Activated naive CD4-positive, alpha-beta T cell treated with anti-CD3 and anti-CD28 coated beads for 36 hours (primary cell): Measurements from ENCODE around the gene NUP85. TPM values are rescaled to one million over a fixed set of nuclear protein-coding genes. Genes with fewer than 3 reads are reported as not detected.
"Not testable (repeated sequence)": the region's sequence is repeated elsewhere in the genome, so short reads cannot be mapped to it uniquely, and the experiment has no call there.

Source experiments
- CTCF ChIA-PET: fragments of 350-600 bp; sonication (Branson Sonifier 250); formaldehyde crosslinking; loops from one replicate; lab custom pipeline; 2021; ENCODE audit warnings: antibody characterized with exemption; lab: Charles Lee
- DNase-seq: peaks from one replicate; pipeline ENCODE4 v3.0.0-alpha.2; 2020
- H3K27ac Mint-ChIP-seq: one replicate; pipeline ENCODE4 v1.8.0; 2021; ENCODE audit warnings: mild to moderate bottlenecking, mixed read lengths
- H3K27me3 Mint-ChIP-seq: one replicate; pipeline ENCODE4 v1.8.0; 2021; ENCODE audit warnings: low read depth, mixed read lengths
- H3K36me3 Mint-ChIP-seq: one replicate; pipeline ENCODE4 v1.8.0; 2021; ENCODE audit warnings: low read depth, mixed read lengths
- H3K4me1 Mint-ChIP-seq: one replicate; pipeline ENCODE4 v1.8.0; 2021; ENCODE audit warnings: low read depth, mixed read lengths
- H3K4me3 Mint-ChIP-seq: one replicate; pipeline ENCODE4 v1.8.0; 2021; ENCODE audit warnings: mild to moderate bottlenecking, moderate library complexity, mixed read lengths
- H3K9me3 Mint-ChIP-seq: one replicate; pipeline ENCODE4 v1.8.0; 2021; ENCODE audit warnings: mixed read lengths
- intact Hi-C: fragments of 100-400 bp; cut with micrococcal nuclease; formaldehyde crosslinking; loops from one replicate; pipeline ENCODE4 v1.15.1; 2023
- total RNA-seq, 2 experiments: library from RNA; stranded (reverse); gene quantifications; one replicate each; pipeline ENCODE4 v1.2.3, GENCODE V29; 2021

The NUP85 gene
- total RNA-seq, 2 experiments from 2014 or later: 112 to 116 TPM

DNA sequence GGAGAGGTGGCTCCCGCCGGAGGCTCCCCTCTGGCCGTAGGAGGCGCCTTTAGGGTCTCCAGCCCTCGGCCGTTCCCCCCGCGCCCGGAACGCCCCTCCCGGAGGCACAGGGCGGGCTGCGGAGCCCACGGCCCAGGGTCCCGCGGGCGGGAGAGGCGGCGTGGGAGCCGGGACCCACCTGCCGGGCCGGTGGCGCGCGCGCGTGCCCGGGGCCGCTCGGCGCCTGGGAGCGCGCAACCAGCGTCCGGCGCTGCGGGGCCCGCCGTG, 65.4 kb downstream of the NUP85 start, which contains the start of gene MIF4GD:
Gene MIF4GD, minus strand, starts transcription at position 266 of the 267 bp plus-strand sequence. CDS start 1,036 bp downstream, outside the sequence.
- no peak for DNase-seq
- peak within 1 kb of the TSS; percentile 73 for H3K27ac Mint-ChIP-seq
- H3K9me3 Mint-ChIP-seq: no peaks in the 10 kb centered on the region
- intact Hi-C loops: loop anchor here (1.0 to 5.0 kb wide), 6 partner anchors 10 to 316 kb away; partner anchors contain the start of genes GGA3, MRPS7, MYO15B and SLC25A19
- H3K4me3 Mint-ChIP-seq: peak within 1 kb of the TSS; percentile 80
- peaks cover 35% of the 10 kb centered on the region for H3K4me1 Mint-ChIP-seq
- H3K36me3 Mint-ChIP-seq: peaks cover 17% of the 10 kb centered on the region
- H3K27me3 Mint-ChIP-seq: no peaks in the 10 kb centered on the region
- CTCF ChIA-PET: interaction anchor here (0.6 to 4.6 kb wide), 25 partner anchors 9 to 1065 kb away, joined by 3 to 52 read pairs (median 4); partner anchors contain the start of genes ARMC7, GGA3, MRPS7 and NUP85

DNA sequence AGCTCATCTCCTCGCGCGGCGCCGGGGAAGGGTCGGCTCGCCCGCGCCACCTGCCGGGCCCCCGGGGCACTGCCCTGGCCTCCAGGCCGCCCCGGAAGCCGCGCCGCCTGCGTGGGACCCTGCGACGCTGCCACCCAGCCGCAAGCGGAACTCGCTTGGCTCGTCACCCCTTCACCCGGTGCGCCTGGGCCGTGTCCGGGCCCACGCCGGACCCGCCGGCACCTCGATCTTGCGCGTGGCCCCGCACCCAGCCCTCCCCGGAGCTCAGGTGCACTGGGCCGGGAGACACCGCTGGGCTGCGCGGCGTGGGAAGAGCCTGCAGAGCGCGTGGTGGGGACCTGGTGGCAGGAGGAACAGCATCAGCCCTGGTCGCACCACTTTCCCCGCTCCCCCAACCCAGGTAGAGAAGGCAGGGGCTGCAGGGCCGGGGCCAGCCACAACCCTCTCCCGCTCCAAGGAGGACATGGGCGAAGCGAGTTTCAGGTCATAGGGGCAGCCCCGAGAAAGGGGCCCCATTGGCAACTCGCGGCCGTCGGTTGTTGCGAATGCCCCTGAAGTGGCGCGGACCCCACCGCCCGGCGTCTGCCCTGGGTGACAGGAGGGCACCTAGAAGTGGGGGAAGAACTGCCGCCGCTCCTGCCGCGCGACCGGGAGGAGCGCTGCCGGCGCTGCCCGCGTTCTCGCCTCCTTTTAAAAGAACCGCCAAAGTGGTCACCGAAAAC, 65.9 kb downstream of the NUP85 start:
- Mint-ChIP-seq H3K4me3 (peak overlapping the region; percentile 76), H3K27me3 (no peaks in the 10 kb centered on the region), H3K27ac (peak overlapping the region; percentile 70), H3K36me3 (peaks cover 17% of the 10 kb centered on the region), H3K9me3 (no peaks in the 10 kb centered on the region), H3K4me1 (peaks cover 35% of the 10 kb centered on the region)
- CTCF ChIA-PET: interaction anchor here (0.6 to 4.6 kb wide), 24 partner anchors 9 to 184 kb away, joined by 3 to 52 read pairs (median 5); partner anchors contain the start of genes ARMC7, GGA3, MRPS7 and NUP85
- intact Hi-C loops: loop anchor here (1.0 to 5.0 kb wide), 4 partner anchors 18 to 316 kb away; partner anchors contain the start of genes MYO15B and SLC25A19
- DNase-seq: peak; percentile 83

GRCh38 chr17:75271955-75272847, 66.7 kb downstream of the NUP85 start:
- H3K27ac Mint-ChIP-seq: peak overlapping the region; percentile 70
- peak overlapping the region; percentile 76 for H3K4me3 Mint-ChIP-seq
- CTCF ChIA-PET: interaction anchor here (0.5 to 4.6 kb wide), 12 partner anchors 9 to 260 kb away, joined by 3 to 52 read pairs (median 3); partner anchors contain the start of genes ARMC7, GGA3, MRPL58 and MRPS7
- H3K27me3 Mint-ChIP-seq: no peaks in the 10 kb centered on the region
- H3K4me1 Mint-ChIP-seq: peaks cover 35% of the 10 kb centered on the region
- DNase-seq: peak; percentile 27
- H3K36me3 Mint-ChIP-seq: peaks cover 14% of the 10 kb centered on the region
- intact Hi-C loops: loop anchor here (1.0 to 5.0 kb wide), 4 partner anchors 17 to 315 kb away; partner anchors contain the start of genes MYO15B and SLC25A19
- no peaks in the 10 kb centered on the region for H3K9me3 Mint-ChIP-seq

- H3K27ac Mint-ChIP-seq: peak overlapping the region; percentile 44
- H3K27me3 Mint-ChIP-seq: no peaks in the 10 kb centered on the region
- intact Hi-C loops: loop anchor here (5.0 kb wide), 1 partner anchor 314 kb away; the partner anchor contains the start of gene MYO15B
- H3K9me3 Mint-ChIP-seq: no peaks in the 10 kb centered on the region
- DNase-seq: no peak
- H3K4me1 Mint-ChIP-seq: peaks cover 35% of the 10 kb centered on the region
- CTCF ChIA-PET: interaction anchor here (0.9 to 4.6 kb wide), 6 partner anchors 8 to 261 kb away, joined by 3 to 52 read pairs (median 4); partner anchors contain the start of genes GGA3, MRPL58, MRPS7 and SLC25A19
- H3K4me3 Mint-ChIP-seq: peak overlapping the region; percentile 76
- H3K36me3 Mint-ChIP-seq: peaks cover 14% of the 10 kb centered on the region
Measured at GRCh38 chr17:75272848-75273184, 67.3 kb downstream of the NUP85 start.

DNA sequence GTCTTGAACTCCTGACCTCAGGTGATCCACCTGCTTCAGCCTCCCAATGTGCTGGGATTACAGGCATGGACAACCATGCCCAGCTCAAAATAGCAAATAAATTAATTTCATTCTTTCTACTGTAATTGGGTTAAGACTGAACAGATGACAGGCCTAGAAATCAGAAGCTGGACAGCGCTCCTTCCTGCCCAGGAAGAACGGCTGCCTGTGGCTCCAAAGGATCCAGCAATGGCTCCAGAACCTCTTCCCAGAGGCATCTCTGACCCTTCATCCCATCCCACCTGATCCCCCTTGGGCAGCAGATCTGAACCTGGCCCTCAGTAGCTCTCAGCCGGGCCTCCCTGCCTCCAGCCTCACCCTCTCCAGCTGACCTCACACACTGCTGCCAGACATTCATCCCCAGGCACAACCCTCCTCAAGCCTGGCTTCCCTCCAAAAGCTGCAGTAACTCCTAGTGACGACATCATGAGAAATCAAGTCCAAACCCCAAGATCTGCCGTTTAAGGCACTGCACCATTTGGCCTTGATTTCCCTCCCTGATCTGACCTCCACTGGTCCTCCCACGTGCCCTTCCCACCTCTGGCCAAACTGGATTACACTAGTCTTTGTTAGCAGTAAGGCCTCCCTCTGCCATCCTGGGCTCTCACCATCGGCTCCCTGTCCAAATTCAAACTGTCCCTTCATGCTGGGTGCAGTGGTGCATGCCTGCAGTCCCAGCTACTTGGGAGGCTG, 68.7 kb downstream of the NUP85 start:
- H3K36me3 Mint-ChIP-seq: peaks cover 16% of the 10 kb centered on the region

GRCh38 chr17:75277664-75278071, 72.2 kb downstream of the NUP85 start:
- no peak overlapping the region for H3K4me3 Mint-ChIP-seq
- H3K9me3 Mint-ChIP-seq: no peaks in the 10 kb centered on the region
- H3K36me3 Mint-ChIP-seq: peaks cover 26% of the 10 kb centered on the region
- CTCF ChIA-PET: interaction anchor here (1.2 kb wide), 2 partner anchors 11 to 134 kb away, joined by 4 to 5 read pairs; partner anchors contain the start of gene SLC25A19
- intact Hi-C loops: no loop called here
- no peaks in the 10 kb centered on the region for H3K27me3 Mint-ChIP-seq
- peaks cover 17% of the 10 kb centered on the region for H3K4me1 Mint-ChIP-seq
- DNase-seq: no peak
- no peak overlapping the region for H3K27ac Mint-ChIP-seq

More for the DNA sequence above, 68.7 kb downstream of the NUP85 start:
- DNase-seq: no peak
- Mint-ChIP-seq H3K27ac (no peak overlapping the region), H3K4me1 (peaks cover 32% of the 10 kb centered on the region), H3K9me3 (no peaks in the 10 kb centered on the region), H3K27me3 (no peaks in the 10 kb centered on the region), H3K4me3 (no peak overlapping the region)
- intact Hi-C loops: loop anchor here (5.0 kb wide), 1 partner anchor 313 kb away; the partner anchor contains the start of gene MYO15B
- CTCF ChIA-PET: interaction anchor here (1.4 kb wide), 1 partner anchor 25 kb away, joined by 3 read pairs; no protein-coding TSS in a partner anchor

GRCh38 chr17:75280189-75280588, 74.7 kb downstream of the NUP85 start:
- intact Hi-C loops, H3K27ac Mint-ChIP-seq, H3K4me1 Mint-ChIP-seq, DNase-seq, H3K4me3 Mint-ChIP-seq, H3K9me3 Mint-ChIP-seq, H3K27me3 Mint-ChIP-seq: not testable (repeated sequence)
- CTCF ChIA-PET: interaction anchor here (1.4 kb wide), 1 partner anchor 9 kb away, joined by 5 read pairs; the partner anchor contains the start of gene MIF4GD
- peaks cover 24% of the 10 kb centered on the region for H3K36me3 Mint-ChIP-seq

DNA sequence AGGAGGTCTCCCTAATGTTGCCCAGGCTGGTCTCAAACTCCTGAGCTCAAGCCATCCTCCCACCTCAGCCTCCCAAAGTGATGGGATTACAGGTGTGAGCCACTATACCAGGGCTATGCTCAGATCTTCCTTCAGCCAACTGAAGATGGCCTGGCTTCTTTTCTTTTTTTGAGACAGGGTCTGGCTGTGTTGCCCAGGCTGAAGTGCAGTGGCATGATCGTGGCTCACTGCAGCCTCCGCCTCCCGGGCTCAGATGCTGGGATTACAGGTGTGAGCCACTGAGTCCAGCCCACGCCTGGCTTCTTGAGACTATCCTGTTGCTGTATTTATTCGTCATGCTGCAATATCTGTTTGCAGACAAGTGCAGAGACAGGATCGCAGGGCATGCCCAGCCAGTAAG, 79.6 kb downstream of the NUP85 start:
- Mint-ChIP-seq H3K4me1 (peaks cover 13% of the 10 kb centered on the region), H3K9me3 (no peaks in the 10 kb centered on the region), H3K27me3 (no peaks in the 10 kb centered on the region), H3K27ac (no peak overlapping the region), H3K4me3 (no peak overlapping the region), H3K36me3 (peaks cover 29% of the 10 kb centered on the region)
- CTCF ChIA-PET: interaction anchor here (0.6 to 1.5 kb wide), 4 partner anchors 13 to 122 kb away, joined by 3 read pairs; partner anchors contain the start of gene MIF4GD
- DNase-seq: no peak
- intact Hi-C loops: loop anchor here (5.0 kb wide), 1 partner anchor 302 kb away; the partner anchor contains the start of gene MYO15B

Other genes starting within 250 kb of the NUP85 start
- 1 to 10 TPM in 1 of 2 experiments, under 1 TPM in 1; 0.91 to 1.6 TPM for gene HID1, start 232.9 kb upstream of the NUP85 start, total RNA-seq
- gene CDR2L, start 218.0 kb upstream of the NUP85 start, total RNA-seq: under 1 TPM; 0.49 to 0.93 TPM
- 10 to 100 TPM; 60.6 to 64.5 TPM for gene MRPL58, start 193.0 kb upstream of the NUP85 start, total RNA-seq
- gene ATP5PD, start 158.7 kb upstream of the NUP85 start, total RNA-seq: 100 to 1,000 TPM; 227 to 249 TPM
- gene KCTD2, start 158.5 kb upstream of the NUP85 start, total RNA-seq: 10 to 100 TPM; 18.7 to 20.8 TPM
- gene SLC16A5, start 117.7 kb upstream of the NUP85 start, total RNA-seq: 1 to 10 TPM; 2.5 to 3.1 TPM
- gene ARMC7, start 95.7 kb upstream of the NUP85 start, total RNA-seq: 1 to 10 TPM; 3.8 to 4.9 TPM
- 10 to 100 TPM; 49.7 to 55.2 TPM for gene NT5C, start 73.9 kb upstream of the NUP85 start, total RNA-seq
- 100 to 1,000 TPM; 242 to 258 TPM for gene JPT1, start 51.2 kb upstream of the NUP85 start, total RNA-seq
- 100 to 1,000 TPM; 633 to 688 TPM for gene SUMO2, start 22.7 kb upstream of the NUP85 start, total RNA-seq
- gene GGA3, start 55.9 kb downstream of the NUP85 start, total RNA-seq: 10 to 100 TPM; 65.7 to 66.1 TPM
- 10 to 100 TPM; 73.3 to 78.3 TPM for gene MRPS7, start 56.2 kb downstream of the NUP85 start, total RNA-seq
- gene MIF4GD, start 65.6 kb downstream of the NUP85 start, total RNA-seq: 10 to 100 TPM; 43.4 to 45.3 TPM
- gene SLC25A19, start 83.8 kb downstream of the NUP85 start, total RNA-seq: 10 to 100 TPM; 47.5 to 48.4 TPM
- 100 to 1,000 TPM; 166 to 169 TPM for gene GRB2, start 200.0 kb downstream of the NUP85 start, total RNA-seq